Stimulated activated naive B cell treated with anti-CD40 and anti-IgM and Interleukin-4, amounts not matched to agents 10 μg/mL and 1 μg/mL and 100 μg/mL, for 72 hours (primary cell): ENCODE results near the gene HMCN2.

Source experiments
- ATAC-seq, 2 donors: fragments of 150-1000 bp; cut with Tn5 transposase; replicated peaks; 2 replicates each; pipeline ENCODE4 v1.10.0; 2021; ENCODE audit warnings: moderate library complexity in 1 of 2
- DNase-seq: peaks from one replicate; pipeline ENCODE4 v3.0.0; 2021
- H3K27ac Mint-ChIP-seq: one replicate; pipeline ENCODE4 v1.8.0; 2022; ENCODE audit warnings: mild to moderate bottlenecking, mixed read lengths
- H3K27me3 Mint-ChIP-seq, 2 donors: one replicate each; pipeline ENCODE4 v1.8.0; 2022; ENCODE audit warnings: mixed read lengths in 2 of 2
- H3K36me3 Mint-ChIP-seq, 2 donors: one replicate each; pipeline ENCODE4 v1.8.0; 2022; ENCODE audit warnings: mixed read lengths in 2 of 2, mild to moderate bottlenecking in 1 of 2
- H3K4me1 Mint-ChIP-seq, 2 donors: one replicate each; pipeline ENCODE4 v1.8.0; 2022; ENCODE audit warnings: mixed read lengths in 2 of 2, mild to moderate bottlenecking in 1 of 2
- H3K4me3 Mint-ChIP-seq, 2 donors: one replicate each; pipeline ENCODE4 v1.8.0; 2022; ENCODE audit warnings: mild to moderate bottlenecking in 2 of 2, mixed read lengths in 2 of 2, moderate library complexity in 1 of 2
- H3K9me3 Mint-ChIP-seq, 2 donors: one replicate each; pipeline ENCODE4 v1.8.0; 2022; ENCODE audit warnings: mixed read lengths in 2 of 2, mild to moderate bottlenecking in 1 of 2

Gene HMCN2

GRCh38 chr9:130286072-130286770 is 20.7 kb downstream of the HMCN2 start:
- no peak overlapping the region for H3K4me3 Mint-ChIP-seq
- H3K27ac Mint-ChIP-seq: no peak overlapping the region
- H3K4me1 Mint-ChIP-seq: no peaks in the 10 kb centered on the region
- H3K9me3 Mint-ChIP-seq: no peaks in the 10 kb centered on the region
- H3K36me3 Mint-ChIP-seq: no peaks in the 10 kb centered on the region
- DNase-seq: no peak
- no peak for ATAC-seq
- H3K27me3 Mint-ChIP-seq: peaks cover 46 to 49% of the 10 kb centered on the region in 2 donors

GRCh38 chr9:130286781-130287428 is 21.3 kb downstream of the HMCN2 start:
- H3K4me3 Mint-ChIP-seq: no peak overlapping the region
- peaks cover 47 to 48% of the 10 kb centered on the region in 2 donors for H3K27me3 Mint-ChIP-seq
- no peaks in the 10 kb centered on the region for H3K36me3 Mint-ChIP-seq
- ATAC-seq (no peak), DNase-seq (no peak)
- no peaks in the 10 kb centered on the region for H3K9me3 Mint-ChIP-seq
- H3K27ac Mint-ChIP-seq: no peak overlapping the region
- no peaks in the 10 kb centered on the region for H3K4me1 Mint-ChIP-seq

DNA sequence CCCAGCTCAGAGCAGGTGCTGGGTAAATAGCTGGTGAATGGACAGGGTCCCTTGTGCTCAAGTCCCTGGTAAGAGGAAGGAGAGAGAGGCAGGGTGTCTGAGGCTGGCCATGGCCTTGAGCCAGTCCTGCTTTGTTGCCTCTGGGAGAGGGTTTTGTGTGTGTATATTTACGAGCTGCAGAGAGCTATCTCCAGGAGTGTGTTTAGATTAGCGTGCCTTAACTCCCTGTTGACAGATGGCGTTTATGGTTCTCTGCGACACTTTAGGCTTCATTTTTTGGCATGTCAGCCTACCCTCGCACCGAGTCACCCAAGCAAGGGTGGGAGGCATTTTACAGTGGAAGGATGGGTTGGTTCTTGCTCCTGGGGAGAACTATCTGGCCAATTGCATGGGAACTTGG is 22.2 kb downstream of the HMCN2 start:
- H3K27ac Mint-ChIP-seq: no peak overlapping the region
- H3K4me3 Mint-ChIP-seq: no peak overlapping the region
- no peaks in the 10 kb centered on the region for H3K36me3 Mint-ChIP-seq
- no peaks in the 10 kb centered on the region for H3K4me1 Mint-ChIP-seq
- H3K27me3 Mint-ChIP-seq: peaks cover 41 to 45% of the 10 kb centered on the region in 2 donors
- H3K9me3 Mint-ChIP-seq: no peaks in the 10 kb centered on the region
- DNase-seq (no peak), ATAC-seq (no peak)

DNA sequence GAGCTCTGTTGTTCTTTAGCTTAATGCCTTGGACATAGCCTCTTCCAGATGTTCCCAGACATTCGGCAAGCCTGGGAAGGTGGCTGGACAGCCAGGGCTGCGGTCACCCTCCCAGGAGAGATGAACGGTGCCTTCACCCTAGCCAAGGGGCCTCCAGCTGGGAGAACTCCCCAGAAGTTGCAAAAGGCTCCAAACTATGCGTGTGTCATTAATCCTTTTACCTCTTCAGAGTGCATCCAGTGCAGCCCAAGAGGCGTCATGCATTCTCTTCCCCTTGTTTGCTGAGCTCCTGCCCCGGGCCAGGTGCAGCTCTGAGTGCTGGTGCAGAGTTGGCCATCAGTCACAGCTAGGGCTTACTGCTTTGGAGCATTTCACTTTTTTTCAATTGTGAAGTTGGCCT is 22.8 kb downstream of the HMCN2 start:
- Mint-ChIP-seq H3K27ac (no peak overlapping the region), H3K36me3 (no peaks in the 10 kb centered on the region), H3K4me1 (no peaks in the 10 kb centered on the region), H3K27me3 (peaks cover 42 to 46% of the 10 kb centered on the region in 2 donors), H3K4me3 (no peak overlapping the region), H3K9me3 (no peaks in the 10 kb centered on the region)
- no peak for ATAC-seq
- DNase-seq: no peak

GRCh38 chr9:130288926-130289690 is 23.5 kb downstream of the HMCN2 start:
- H3K36me3 Mint-ChIP-seq: no peaks in the 10 kb centered on the region
- no peak for DNase-seq
- H3K4me1 Mint-ChIP-seq: no peaks in the 10 kb centered on the region
- no peaks in the 10 kb centered on the region for H3K9me3 Mint-ChIP-seq
- H3K4me3 Mint-ChIP-seq: no peak overlapping the region
- no peak overlapping the region for H3K27ac Mint-ChIP-seq
- peaks cover 47% of the 10 kb centered on the region in 2 donors for H3K27me3 Mint-ChIP-seq
- no peak for ATAC-seq

DNA sequence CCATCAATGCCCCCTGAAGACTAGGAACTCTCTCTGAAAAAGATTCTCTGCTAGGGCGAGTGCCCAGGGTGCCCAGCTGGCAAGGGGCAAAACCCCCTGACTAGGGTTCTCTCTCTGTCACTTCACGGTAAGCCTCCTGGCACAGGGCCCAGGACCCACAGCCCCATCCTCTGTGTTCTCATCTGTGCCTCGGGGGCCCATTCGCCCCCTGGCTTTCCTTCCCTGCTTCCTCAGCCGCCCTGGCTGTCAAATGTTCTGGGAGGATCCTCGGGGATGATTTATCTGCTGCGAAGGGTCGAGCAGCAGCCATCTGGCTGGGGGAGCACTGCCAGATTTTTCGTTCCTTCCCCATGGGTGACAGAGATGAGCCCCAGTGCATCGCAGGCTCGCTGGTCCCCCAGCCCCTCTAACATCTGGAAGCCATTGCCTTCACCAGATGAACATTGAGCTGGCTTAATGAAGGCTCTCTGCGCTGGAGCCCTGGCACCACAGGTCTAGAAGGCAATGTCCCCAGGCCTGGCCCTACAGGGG is 24.2 kb downstream of the HMCN2 start:
- ATAC-seq: no peak
- Mint-ChIP-seq H3K27ac (no peak overlapping the region), H3K36me3 (no peaks in the 10 kb centered on the region), H3K27me3 (peaks cover 48 to 54% of the 10 kb centered on the region in 2 donors), H3K4me1 (no peaks in the 10 kb centered on the region), H3K9me3 (no peaks in the 10 kb centered on the region), H3K4me3 (no peak overlapping the region)
- DNase-seq: no peak

GRCh38 chr9:130290291-130291181 is 25.0 kb downstream of the HMCN2 start:
- Mint-ChIP-seq H3K4me3 (no peak overlapping the region), H3K27ac (no peak overlapping the region), H3K36me3 (no peaks in the 10 kb centered on the region), H3K9me3 (no peaks in the 10 kb centered on the region), H3K4me1 (no peaks in the 10 kb centered on the region), H3K27me3 (peaks cover 54 to 58% of the 10 kb centered on the region in 2 donors)
- DNase-seq: no peak
- no peak for ATAC-seq

DNA sequence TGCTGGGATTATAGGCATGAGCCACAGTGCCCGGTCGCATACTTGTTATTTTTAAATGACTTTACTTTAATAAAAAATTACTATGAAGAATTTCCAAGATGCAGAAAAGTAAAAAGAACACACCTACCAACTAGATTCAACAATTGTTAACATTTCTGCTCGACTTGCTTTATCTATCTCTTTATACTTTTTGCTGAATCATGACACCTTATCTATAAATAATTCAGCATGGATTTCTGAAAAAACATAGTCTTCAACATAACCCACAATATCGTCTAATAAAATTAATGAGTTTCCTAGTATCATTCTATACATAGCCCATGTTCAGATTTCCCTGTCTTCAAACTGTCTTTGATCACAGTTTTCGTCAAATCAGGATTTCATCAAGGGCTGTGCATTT is 25.9 kb downstream of the HMCN2 start:
- Mint-ChIP-seq H3K27ac (no peak overlapping the region), H3K36me3 (no peaks in the 10 kb centered on the region), H3K4me1 (no peaks in the 10 kb centered on the region), H3K9me3 (no peaks in the 10 kb centered on the region), H3K4me3 (no peak overlapping the region), H3K27me3 (peaks cover 45 to 48% of the 10 kb centered on the region in 2 donors)
- DNase-seq (no peak), ATAC-seq (no peak)

- Mint-ChIP-seq H3K4me1 (no peaks in the 10 kb centered on the region), H3K27ac (no peak overlapping the region), H3K27me3 (peaks cover 46 to 48% of the 10 kb centered on the region in 2 donors), H3K4me3 (no peak overlapping the region), H3K9me3 (no peaks in the 10 kb centered on the region), H3K36me3 (no peaks in the 10 kb centered on the region)
- ATAC-seq: no peak
- no peak for DNase-seq
Observed at GRCh38 chr9:130292106-130292505, 26.5 kb downstream of the HMCN2 start.

GRCh38 chr9:130294664-130295063 is 29.1 kb downstream of the HMCN2 start:
- Mint-ChIP-seq H3K9me3 (peaks cover 0 to 3% of the 10 kb centered on the region in 2 donors), H3K4me1 (no peaks in the 10 kb centered on the region), H3K36me3 (no peaks in the 10 kb centered on the region), H3K4me3 (no peak overlapping the region), H3K27ac (no peak overlapping the region), H3K27me3 (peaks cover 39% of the 10 kb centered on the region in 2 donors)
- DNase-seq (no peak), ATAC-seq (no peak)

- Mint-ChIP-seq H3K4me1 (no peaks in the 10 kb centered on the region), H3K4me3 (no peak overlapping the region), H3K27ac (no peak overlapping the region), H3K9me3 (peaks cover 4 to 9% of the 10 kb centered on the region in 2 donors), H3K36me3 (no peaks in the 10 kb centered on the region), H3K27me3 (peaks cover 32 to 38% of the 10 kb centered on the region in 2 donors)
- DNase-seq (no peak), ATAC-seq (no peak)
Observed at GRCh38 chr9:130295431-130295830, 29.9 kb downstream of the HMCN2 start.

DNA sequence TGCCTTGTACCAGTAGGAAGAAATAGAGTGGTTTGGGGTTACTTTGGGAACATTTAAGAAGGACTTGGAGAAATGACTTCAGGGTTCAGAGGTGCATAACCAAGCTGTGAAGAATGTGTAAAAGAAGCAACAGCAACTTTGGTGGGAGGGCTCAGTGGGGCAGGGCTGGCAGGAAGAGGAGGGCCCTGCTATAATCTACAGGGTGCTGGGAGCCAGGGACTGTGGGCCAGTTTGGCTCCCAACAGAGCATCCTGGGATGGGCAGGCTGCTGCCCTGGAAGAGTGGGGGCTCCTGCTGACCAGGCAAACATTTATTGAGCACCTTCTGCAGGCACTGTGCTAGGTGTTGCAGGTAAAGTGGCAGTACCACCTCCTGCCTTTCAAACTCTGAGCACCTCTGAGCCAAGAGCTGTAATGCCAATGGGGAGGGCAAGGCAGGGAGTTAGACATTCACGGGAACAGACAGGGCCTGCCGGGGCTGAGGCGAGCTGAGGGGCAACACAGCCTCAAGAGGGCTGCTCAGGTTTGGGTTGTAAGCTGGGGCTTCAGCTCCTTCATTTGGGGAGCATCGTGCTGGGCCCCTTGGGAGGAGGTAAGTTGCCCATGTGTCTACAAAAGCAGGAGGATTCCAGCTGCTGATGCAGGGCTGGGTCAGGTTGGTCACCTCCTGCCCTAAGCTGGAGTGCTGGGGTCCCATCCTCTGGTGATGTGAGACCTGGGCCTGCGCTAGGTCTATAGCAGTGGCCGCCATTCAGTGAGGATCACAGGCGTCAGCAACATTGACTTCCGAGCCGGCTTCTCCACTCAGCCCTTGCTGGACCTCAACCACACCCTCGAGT is 30.6 kb downstream of the HMCN2 start:
- no peak for DNase-seq
- Mint-ChIP-seq H3K27me3 (peaks cover 28 to 37% of the 10 kb centered on the region in 2 donors), H3K4me3 (no peak overlapping the region), H3K27ac (no peak overlapping the region), H3K4me1 (no peaks in the 10 kb centered on the region), H3K9me3 (peaks cover 6 to 9% of the 10 kb centered on the region in 2 donors), H3K36me3 (no peaks in the 10 kb centered on the region)
- no peak for ATAC-seq

- Mint-ChIP-seq H3K4me1 (no peaks in the 10 kb centered on the region), H3K36me3 (no peaks in the 10 kb centered on the region), H3K4me3 (no peak overlapping the region), H3K27ac (no peak overlapping the region), H3K27me3 (peaks cover 28 to 37% of the 10 kb centered on the region in 2 donors), H3K9me3 (peaks cover 6 to 9% of the 10 kb centered on the region in 2 donors)
- DNase-seq (no peak), ATAC-seq (no peak)
Observed at GRCh38 chr9:130296783-130297055, 31.2 kb downstream of the HMCN2 start.
